Glomerular visceral epithelial cell (primary cell): ENCODE measurements around the gene CREB3L2.
"Not testable (repeated sequence)": the region's sequence is repeated elsewhere in the genome, so short reads cannot be mapped to it uniquely, and the experiment has no call there.

Experiments
- DNase-seq: peaks from one replicate; pipeline ENCODE4 v3.0.0-alpha.2; 2016; ENCODE audit errors: extremely low spot score

CREB3L2 gene

GRCh38 chr7:138001529-138002095 is at the start of gene CREB3L2:
Gene CREB3L2, minus strand, starts transcription at chr7:138002086. Its CDS starts 381 bp downstream, at chr7:138001705.
- DNase-seq, result peak; percentile 63

GRCh38 chr7:138049505-138050116 is 47.7 kb upstream of the CREB3L2 start:
- DNase-seq, result no peak

GRCh38 chr7:138047907-138048306 is 46.0 kb upstream of the CREB3L2 start:
- no peak for DNase-seq

- DNase-seq, result no peak
These were observed 43.0 kb upstream of the CREB3L2 start for GRCh38 chr7:138044897-138045296.

GRCh38 chr7:138040063-138040462 is 38.2 kb upstream of the CREB3L2 start:
- DNase-seq, result not testable (repeated sequence)

GRCh38 chr7:138036135-138036534 is 34.2 kb upstream of the CREB3L2 start:
- DNase-seq, result no peak

GRCh38 chr7:138033241-138033640 is 31.4 kb upstream of the CREB3L2 start:
- no peak for DNase-seq

- no peak for DNase-seq
These were observed 30.9 kb upstream of the CREB3L2 start for GRCh38 chr7:138032770-138033169.

GRCh38 chr7:138032186-138032585 is 30.3 kb upstream of the CREB3L2 start:
- DNase-seq, result peak; percentile 53

- peak; percentile 53 for DNase-seq
These were observed 28.9 kb upstream of the CREB3L2 start for GRCh38 chr7:138030679-138031351.

GRCh38 chr7:138029941-138030340 is 28.1 kb upstream of the CREB3L2 start:
- no peak for DNase-seq

- no peak for DNase-seq
These were observed 27.2 kb upstream of the CREB3L2 start for GRCh38 chr7:138029126-138029525.

- no peak for DNase-seq
These were observed 25.2 kb upstream of the CREB3L2 start for GRCh38 chr7:138027100-138027499.

- no peak for DNase-seq
These were observed 23.6 kb upstream of the CREB3L2 start for GRCh38 chr7:138025215-138026186.

- no peak for DNase-seq
These were observed 22.9 kb upstream of the CREB3L2 start for GRCh38 chr7:138024765-138025164.

- no peak for DNase-seq
These were observed 22.4 kb upstream of the CREB3L2 start for GRCh38 chr7:138024343-138024691.

- no peak for DNase-seq
These were observed 21.9 kb upstream of the CREB3L2 start for GRCh38 chr7:138023618-138024342.

GRCh38 chr7:138021889-138022288 is 20.0 kb upstream of the CREB3L2 start:
- DNase-seq, result no peak

- no peak for DNase-seq
These were observed 16.1 kb upstream of the CREB3L2 start for GRCh38 chr7:138017992-138018391.

- no peak for DNase-seq
These were observed 13.2 kb upstream of the CREB3L2 start for GRCh38 chr7:138015096-138015495.

- no peak for DNase-seq
These were observed 12.8 kb upstream of the CREB3L2 start for GRCh38 chr7:138014686-138015085.
